GM18873 (cell line): ENCODE data around the gene BEX5.
"Not testable (repeated sequence)": the region's sequence is repeated elsewhere in the genome, so short reads cannot be mapped to it uniquely, and the experiment has no call there.

Source experiments
- ATAC-seq: cut with Tn5 transposase; IDR thresholded peaks from one replicate; pipeline ENCODE4 v1.9.1; 2021; ENCODE audit warnings: mild to moderate bottlenecking, moderate library complexity, moderate number of reproducible peaks; ENCODE audit not compliant: unreplicated experiment, low FRiP score

Gene BEX5

GRCh38 chrX:102155806-102156179 lies at the start of gene BEX5:
Gene BEX5, minus strand, starts transcription at chrX:102155977. Its CDS starts 1,712 bp downstream, at chrX:102154265.
- ATAC-seq = peak; percentile 86

GRCh38 chrX:102185967-102186720 lies 30.4 kb upstream of the BEX5 start:
- no peak for ATAC-seq

GRCh38 chrX:102154900-102155805 lies 624 bp downstream of the BEX5 start:
- peak; percentile 21 for ATAC-seq

GRCh38 chrX:102154218-102154860 lies 1.4 kb downstream of the BEX5 start:
- ATAC-seq = no peak

GRCh38 chrX:102142274-102142673 lies 13.5 kb downstream of the BEX5 start, which contains the start of gene TCEAL6:
Gene TCEAL6, minus strand, starts transcription at chrX:102142481.
- not testable (repeated sequence) for ATAC-seq

GRCh38 chrX:102141631-102142030 lies 14.1 kb downstream of the BEX5 start:
- ATAC-seq = not testable (repeated sequence)

- not testable (repeated sequence) for ATAC-seq
Measured at GRCh38 chrX:102140876-102141275, 14.9 kb downstream of the BEX5 start.

GRCh38 chrX:102138064-102138463 lies 17.7 kb downstream of the BEX5 start:
- ATAC-seq = no peak

GRCh38 chrX:102129473-102129872 lies 26.3 kb downstream of the BEX5 start:
- ATAC-seq = no peak

GRCh38 chrX:102126863-102127262 lies 28.9 kb downstream of the BEX5 start:
- no peak for ATAC-seq

- not testable (repeated sequence) for ATAC-seq
Measured at GRCh38 chrX:102126080-102126818, 29.5 kb downstream of the BEX5 start.

GRCh38 chrX:102125436-102125835 lies 30.3 kb downstream of the BEX5 start, which contains the start of gene TCEAL2:
Gene TCEAL2, plus strand, starts transcription at chrX:102125679. Its CDS starts 1,152 bp downstream, at chrX:102126831.
- not testable (repeated sequence) for ATAC-seq

GRCh38 chrX:102125014-102125413 lies 30.8 kb downstream of the BEX5 start:
- not testable (repeated sequence) for ATAC-seq

GRCh38 chrX:102115748-102116147 lies 40.0 kb downstream of the BEX5 start:
- no peak for ATAC-seq

- ATAC-seq = no peak
Measured at GRCh38 chrX:102113367-102113766, 42.4 kb downstream of the BEX5 start.
